HL-60/S4 treated with phorbol 12-myristate 13-acetate at 8.2 ng/mL for 4 days and 3 days (cell line): ENCODE results near the gene TLE4.
"Not testable (repeated sequence)": the region's sequence is repeated elsewhere in the genome, so short reads cannot be mapped to it uniquely, and the experiment has no call there.

Experiments
- in situ Hi-C: fragments of 300-500 bp; cut with MboI; formaldehyde crosslinking; loops from 2 replicates; pipeline ENCODE4 v1.15.0; 2022; ENCODE audit warnings: low sequenced_read_pairs

TLE4 gene

GRCh38 chr9:79709743-79710674, 138.2 kb downstream of the TLE4 start:
- in situ Hi-C loops, result no loop called here

- in situ Hi-C loops, result no loop called here
These were observed 140.1 kb downstream of the TLE4 start for GRCh38 chr9:79711874-79712273.

GRCh38 chr9:79719021-79719420, 147.3 kb downstream of the TLE4 start:
- in situ Hi-C loops, result no loop called here

GRCh38 chr9:79719989-79720388, 148.2 kb downstream of the TLE4 start:
- in situ Hi-C loops, result no loop called here

- in situ Hi-C loops, result no loop called here
These were observed 159.6 kb downstream of the TLE4 start for GRCh38 chr9:79731171-79731890.

GRCh38 chr9:79735023-79735779, 163.4 kb downstream of the TLE4 start:
- in situ Hi-C loops, result no loop called here

GRCh38 chr9:79736051-79736450, 164.3 kb downstream of the TLE4 start:
- in situ Hi-C loops, result no loop called here

- in situ Hi-C loops, result no loop called here
These were observed 169.6 kb downstream of the TLE4 start for GRCh38 chr9:79741381-79741780.

GRCh38 chr9:79742110-79742721, 170.5 kb downstream of the TLE4 start:
- in situ Hi-C loops, result no loop called here

GRCh38 chr9:79744521-79744920, 172.8 kb downstream of the TLE4 start:
- in situ Hi-C loops, result no loop called here

GRCh38 chr9:79745752-79746336, 174.1 kb downstream of the TLE4 start:
- in situ Hi-C loops, result no loop called here

GRCh38 chr9:79751895-79752466, 180.2 kb downstream of the TLE4 start:
- in situ Hi-C loops, result not testable (repeated sequence)

- in situ Hi-C loops, result no loop called here
These were observed 184.6 kb downstream of the TLE4 start for GRCh38 chr9:79756414-79756813.

GRCh38 chr9:79757074-79757473, 185.3 kb downstream of the TLE4 start:
- in situ Hi-C loops, result no loop called here

- in situ Hi-C loops, result no loop called here
These were observed 186.3 kb downstream of the TLE4 start for GRCh38 chr9:79757881-79758669.

GRCh38 chr9:79759460-79759859, 187.7 kb downstream of the TLE4 start:
- in situ Hi-C loops, result no loop called here

GRCh38 chr9:79762070-79762469, 190.3 kb downstream of the TLE4 start:
- in situ Hi-C loops, result no loop called here

- in situ Hi-C loops, result no loop called here
These were observed 192.0 kb downstream of the TLE4 start for GRCh38 chr9:79763671-79764285.

GRCh38 chr9:79764374-79764773, 192.6 kb downstream of the TLE4 start:
- in situ Hi-C loops, result no loop called here
